SK-N-SH treated with all-trans-retinoic acid at 6 μM for 48 hours (cell line): Measurements from ENCODE around the gene FOXN1.

Experiments used
- ATAC-seq: fragments of 200-7000 bp; cut with Tn5 transposase; 3 replicates; pipeline ENCODE4 v1.9.1; 2020; ENCODE audit warnings: mild to moderate bottlenecking, moderate library complexity
- ARNTL ChIP-seq: fragments of 450-650 bp; formaldehyde crosslinking; IDR thresholded peaks from 2 replicates; pipeline ENCODE4 v1.5.0; 2020; ENCODE audit warnings: low read depth, mild to moderate bottlenecking, moderate library complexity, borderline replicate concordance
- BACH2 ChIP-seq: fragments of 250-450 bp; sonication (Bioruptor Pico); IDR thresholded peaks from 2 replicates; pipeline ENCODE4 v1.9.0; 2021; ENCODE audit warnings: mild to moderate bottlenecking, borderline replicate concordance
- ESRRG ChIP-seq: fragments of 250-450 bp; sonication (Bioruptor Pico); IDR thresholded peaks from 2 replicates; pipeline ENCODE4 v1.6.1; 2021; ENCODE audit warnings: mild to moderate bottlenecking
- ISL1 ChIP-seq: fragments of 250-450 bp; sonication (Bioruptor Pico); IDR thresholded peaks from 2 replicates; pipeline ENCODE4 v2.1.2; 2022; ENCODE audit warnings: mild to moderate bottlenecking, moderate library complexity
- OSR1 ChIP-seq: fragments of 250-450 bp; sonication (Bioruptor Pico); IDR thresholded peaks from 2 replicates; pipeline ENCODE4 v1.8.0; 2022; ENCODE audit warnings: moderate library complexity, mild to moderate bottlenecking, inconsistent platforms
- PATZ1 ChIP-seq: fragments of 250-450 bp; sonication (Bioruptor Pico); IDR thresholded peaks from 2 replicates; pipeline ENCODE4 v1.8.0; 2020; ENCODE audit warnings: mild to moderate bottlenecking, moderate library complexity, borderline replicate concordance
- RARB ChIP-seq: fragments of 250-450 bp; sonication (Bioruptor Pico); IDR thresholded peaks from 2 replicates; pipeline ENCODE4 v1.8.0; 2021; ENCODE audit warnings: mild to moderate bottlenecking, moderate library complexity
- SNAI2 ChIP-seq: fragments of 250-450 bp; sonication (Bioruptor Pico); IDR thresholded peaks from 2 replicates; pipeline ENCODE4 v1.5.0; 2020; ENCODE audit warnings: mild to moderate bottlenecking, moderate library complexity
- TCF4 ChIP-seq: fragments of 250-450 bp; sonication (Bioruptor Pico); IDR thresholded peaks from 2 replicates; pipeline ENCODE4 v1.8.0; 2021; ENCODE audit warnings: mild to moderate bottlenecking, moderate library complexity, borderline replicate concordance
- TSHZ2 ChIP-seq: fragments of 250-450 bp; sonication (Bioruptor Pico); IDR thresholded peaks from 2 replicates; pipeline ENCODE4 v1.5.0; 2020; ENCODE audit warnings: mild to moderate bottlenecking, moderate library complexity
- ZC3H10 ChIP-seq: fragments of 250-450 bp; sonication (Bioruptor Pico); IDR thresholded peaks from 2 replicates; pipeline ENCODE4 v1.5.1; 2021; ENCODE audit warnings: mild to moderate bottlenecking, moderate library complexity
- ZFP3 ChIP-seq: fragments of 250-450 bp; sonication (Bioruptor Pico); IDR thresholded peaks from 2 replicates; pipeline ENCODE4 v1.5.0; 2020; ENCODE audit warnings: mild to moderate bottlenecking, moderate library complexity
- ZFP30 ChIP-seq: fragments of 450-650 bp; formaldehyde crosslinking; IDR thresholded peaks from 2 replicates; pipeline ENCODE4 v1.5.0; 2022; ENCODE audit warnings: mild to moderate bottlenecking, moderate library complexity
- ZNF565 ChIP-seq: fragments of 450-650 bp; formaldehyde crosslinking; conservative IDR thresholded peaks from 2 replicates; pipeline ENCODE4 v1.5.0; 2020; ENCODE audit warnings: low read depth, mild to moderate bottlenecking, moderate library complexity
- ZNF70 ChIP-seq: fragments of 450-650 bp; formaldehyde crosslinking; IDR thresholded peaks from 2 replicates; pipeline ENCODE4 v1.5.0; 2020; ENCODE audit warnings: mild to moderate bottlenecking, moderate library complexity
- ZNF8 ChIP-seq: fragments of 450-650 bp; formaldehyde crosslinking; IDR thresholded peaks from 2 replicates; pipeline ENCODE4 v1.5.0; 2020; ENCODE audit warnings: mild to moderate bottlenecking, moderate library complexity
- TF ChIP-seq, protein P1 (sequence below): fragments of 250-450 bp; sonication (Bioruptor Pico); IDR thresholded peaks from 2 replicates; pipeline ENCODE4 v1.5.1; 2021; ENCODE audit warnings: mild to moderate bottlenecking, moderate library complexity

FOXN1 gene

GRCh38 chr17:28551421-28552175 is 45.5 kb downstream of the FOXN1 start:
- TF ChIP-seq ESRRG (CRISPR knock-in tag), result no peak
- no peak for TF ChIP-seq TSHZ2
- no peak for TF ChIP-seq ZNF70 (CRISPR knock-in tag)
- no peak for TF ChIP-seq BACH2 (CRISPR knock-in tag)
- TF ChIP-seq ARNTL (CRISPR knock-in tag), result no peak
- no peak for TF ChIP-seq ZNF565 (CRISPR knock-in tag)
- peak; percentile 62 for ATAC-seq

DNA sequence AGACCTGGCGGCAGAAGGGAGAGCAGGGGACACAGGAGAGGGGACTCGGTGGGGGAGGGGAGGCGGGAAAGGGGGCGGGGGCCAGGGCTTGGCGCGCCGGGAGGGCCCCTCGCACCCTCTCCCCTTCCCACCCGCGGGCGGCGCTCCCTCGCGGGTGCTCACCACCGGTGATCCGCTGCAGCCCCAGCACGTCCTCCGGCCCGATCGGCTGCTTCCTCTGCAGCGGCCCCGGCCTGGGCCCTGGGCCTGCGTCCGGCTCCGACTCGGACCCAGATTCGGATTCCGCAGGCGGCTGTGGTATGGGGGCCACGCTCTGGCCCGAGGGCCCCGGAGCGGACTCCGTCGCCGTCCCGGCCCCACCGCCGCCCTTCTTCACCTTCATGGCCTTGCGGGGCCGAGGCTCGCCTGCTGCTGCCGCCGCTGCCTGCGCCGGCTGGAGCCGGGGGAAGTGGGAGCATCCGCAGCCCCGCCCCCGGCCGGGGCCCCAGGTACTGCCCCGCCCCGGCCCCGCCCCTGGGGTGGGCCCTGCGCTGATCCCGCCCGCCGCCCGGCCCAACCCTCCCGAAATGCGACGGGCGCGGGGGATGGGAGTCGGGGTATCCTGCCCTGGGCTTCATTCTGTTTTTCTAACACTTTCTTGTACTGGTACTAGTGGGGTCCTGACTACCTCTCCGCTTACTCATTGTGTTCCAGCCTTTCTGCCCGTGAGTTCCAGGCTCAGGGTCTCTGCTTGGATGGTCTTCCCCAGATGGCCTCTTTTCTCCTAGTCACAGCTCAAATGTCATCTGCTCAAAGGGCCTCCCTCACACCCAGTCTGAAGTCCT is 46.2 kb downstream of the FOXN1 start, which contains the start of gene UNC119:
Gene UNC119 (minus strand): TSS at position 449 of the 824 bp plus-strand sequence. CDS start 67 bp downstream, at position 382.
- no peak for TF ChIP-seq ZC3H10 (CRISPR knock-in tag)
- no peak for TF ChIP-seq BACH2 (CRISPR knock-in tag)
- no peak for TF ChIP-seq ISL1 (CRISPR knock-in tag)
- TF ChIP-seq PATZ1 (CRISPR knock-in tag), result no peak
- no peak for TF ChIP-seq ZNF565 (CRISPR knock-in tag)
- TF ChIP-seq, all 23 proteins: peak for 0
- peak; percentile 92 for ATAC-seq

GRCh38 chr17:28553000-28553505 is 46.9 kb downstream of the FOXN1 start:
- ATAC-seq, result no peak
- TF ChIP-seq ZFP30 (CRISPR knock-in tag), result no peak
- no peak for TF ChIP-seq TCF4 (CRISPR knock-in tag)
- TF ChIP-seq ZNF8 (CRISPR knock-in tag), result no peak
- TF ChIP-seq RARB, result no peak
- TF ChIP-seq OSR1, result no peak
- TF ChIP-seq ISL1 (CRISPR knock-in tag), result no peak
- TF ChIP-seq BACH2 (CRISPR knock-in tag), result no peak
- TF ChIP-seq, protein P1, sequence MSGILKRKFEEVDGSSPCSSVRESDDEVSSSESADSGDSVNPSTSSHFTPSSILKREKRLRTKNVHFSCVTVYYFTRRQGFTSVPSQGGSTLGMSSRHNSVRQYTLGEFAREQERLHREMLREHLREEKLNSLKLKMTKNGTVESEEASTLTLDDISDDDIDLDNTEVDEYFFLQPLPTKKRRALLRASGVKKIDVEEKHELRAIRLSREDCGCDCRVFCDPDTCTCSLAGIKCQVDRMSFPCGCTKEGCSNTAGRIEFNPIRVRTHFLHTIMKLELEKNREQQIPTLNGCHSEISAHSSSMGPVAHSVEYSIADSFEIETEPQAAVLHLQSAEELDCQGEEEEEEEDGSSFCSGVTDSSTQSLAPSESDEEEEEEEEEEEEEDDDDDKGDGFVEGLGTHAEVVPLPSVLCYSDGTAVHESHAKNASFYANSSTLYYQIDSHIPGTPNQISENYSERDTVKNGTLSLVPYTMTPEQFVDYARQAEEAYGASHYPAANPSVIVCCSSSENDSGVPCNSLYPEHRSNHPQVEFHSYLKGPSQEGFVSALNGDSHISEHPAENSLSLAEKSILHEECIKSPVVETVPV, result no peak
- TF ChIP-seq TSHZ2, result no peak
- no peak for TF ChIP-seq SNAI2 (CRISPR knock-in tag)
- TF ChIP-seq ESRRG (CRISPR knock-in tag), result no peak
- TF ChIP-seq ZNF565 (CRISPR knock-in tag), result no peak
- TF ChIP-seq ZFP3, result no peak
